Activated T-helper 9 cell treated with anti-CD3 and anti-CD28 coated beads, Interleukin-2, amount 50 U/mL, for 16 hours (primary cell): ENCODE data around the gene PDZK1.
"Not testable (repeated sequence)": the region's sequence is repeated elsewhere in the genome, so short reads cannot be mapped to it uniquely, and the experiment has no call there.

Experiments used
- DNase-seq: peaks from one replicate; pipeline ENCODE4 v3.0.0-alpha.2; 2020; ENCODE audit warnings: low read depth

Gene PDZK1

GRCh38 chr1:145656245-145656943 lies 50.8 kb downstream of the PDZK1 start:
- not testable (repeated sequence) for DNase-seq

- not testable (repeated sequence) for DNase-seq
These were observed 63.2 kb downstream of the PDZK1 start for GRCh38 chr1:145643990-145644389.

- DNase-seq, result not testable (repeated sequence)
These were observed 65.3 kb downstream of the PDZK1 start for GRCh38 chr1:145641886-145642285.

- DNase-seq, result not testable (repeated sequence)
These were observed 70.9 kb downstream of the PDZK1 start for GRCh38 chr1:145636237-145636636.

DNA sequence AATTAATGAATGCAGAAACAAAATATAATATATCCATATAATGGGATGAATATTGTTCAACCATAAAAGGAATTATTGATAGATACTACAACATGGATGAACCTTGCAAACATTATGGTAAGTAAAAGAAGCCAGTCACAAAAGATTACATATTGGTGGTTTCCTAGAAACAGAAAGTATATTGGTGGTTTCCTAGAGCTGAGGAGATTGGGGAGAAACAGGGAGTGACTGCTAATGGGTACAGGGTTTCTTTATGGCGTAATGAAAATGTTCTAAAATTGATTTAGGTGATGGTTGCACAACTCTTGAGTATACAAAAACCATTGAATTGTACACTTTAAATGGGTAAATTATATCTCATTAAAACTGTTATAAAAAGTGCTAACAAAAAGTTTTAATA lies 85.0 kb downstream of the PDZK1 start:
- not testable (repeated sequence) for DNase-seq
